HG02973 (cell line): Measurements from ENCODE around the gene AKT2.

Experiments used
- ATAC-seq: cut with Tn5 transposase; IDR thresholded peaks from one replicate; pipeline ENCODE4 v1.9.1; 2021; ENCODE audit warnings: moderate library complexity; ENCODE audit not compliant: unreplicated experiment

Gene AKT2

DNA sequence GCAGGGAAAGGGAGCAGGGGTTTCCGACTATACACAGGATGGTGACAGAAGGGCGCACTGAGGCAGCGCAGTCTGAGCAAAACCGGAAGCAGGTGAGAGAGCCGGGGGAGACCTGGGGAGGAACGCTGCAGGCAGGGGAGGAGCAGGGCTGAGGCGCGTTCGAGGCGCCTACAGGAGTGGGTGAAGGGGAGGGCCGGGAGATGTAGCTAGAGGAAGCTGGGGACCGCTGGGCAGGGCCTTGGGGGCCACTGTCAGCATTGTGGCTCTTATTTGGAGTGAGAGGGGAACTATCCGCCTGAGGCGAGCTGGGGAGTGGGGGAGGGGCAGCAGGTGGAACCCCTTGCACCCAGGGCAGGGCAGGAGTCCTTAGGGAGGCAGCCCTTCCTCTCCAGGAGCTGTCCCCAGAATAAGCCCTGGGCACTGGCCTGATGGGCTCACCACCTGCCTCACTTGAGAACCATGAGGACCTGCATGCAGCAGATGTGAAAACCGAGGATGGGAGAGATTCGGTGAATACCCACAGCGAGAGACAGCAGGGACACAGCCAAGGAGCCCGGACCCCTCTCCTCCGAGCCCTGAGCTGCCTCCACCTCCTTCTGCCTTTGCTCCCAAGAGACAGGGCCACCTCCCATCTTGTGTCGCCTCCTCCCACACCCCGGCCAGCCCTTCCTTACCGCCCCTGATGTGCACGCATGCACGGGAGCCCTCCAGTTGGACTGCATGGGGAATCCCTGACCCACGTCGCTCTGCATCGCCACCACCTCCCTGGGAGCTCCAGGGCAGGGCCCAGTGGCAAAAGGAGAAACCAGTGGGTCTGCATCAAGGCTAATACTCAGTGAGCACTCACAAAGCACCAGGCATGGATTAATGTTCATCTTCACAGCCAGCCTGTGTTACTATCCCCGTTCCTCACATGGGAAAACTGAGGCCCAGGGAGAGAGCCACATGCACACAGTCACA lies 10.3 kb downstream of the AKT2 start:
- ATAC-seq, result no peak

DNA sequence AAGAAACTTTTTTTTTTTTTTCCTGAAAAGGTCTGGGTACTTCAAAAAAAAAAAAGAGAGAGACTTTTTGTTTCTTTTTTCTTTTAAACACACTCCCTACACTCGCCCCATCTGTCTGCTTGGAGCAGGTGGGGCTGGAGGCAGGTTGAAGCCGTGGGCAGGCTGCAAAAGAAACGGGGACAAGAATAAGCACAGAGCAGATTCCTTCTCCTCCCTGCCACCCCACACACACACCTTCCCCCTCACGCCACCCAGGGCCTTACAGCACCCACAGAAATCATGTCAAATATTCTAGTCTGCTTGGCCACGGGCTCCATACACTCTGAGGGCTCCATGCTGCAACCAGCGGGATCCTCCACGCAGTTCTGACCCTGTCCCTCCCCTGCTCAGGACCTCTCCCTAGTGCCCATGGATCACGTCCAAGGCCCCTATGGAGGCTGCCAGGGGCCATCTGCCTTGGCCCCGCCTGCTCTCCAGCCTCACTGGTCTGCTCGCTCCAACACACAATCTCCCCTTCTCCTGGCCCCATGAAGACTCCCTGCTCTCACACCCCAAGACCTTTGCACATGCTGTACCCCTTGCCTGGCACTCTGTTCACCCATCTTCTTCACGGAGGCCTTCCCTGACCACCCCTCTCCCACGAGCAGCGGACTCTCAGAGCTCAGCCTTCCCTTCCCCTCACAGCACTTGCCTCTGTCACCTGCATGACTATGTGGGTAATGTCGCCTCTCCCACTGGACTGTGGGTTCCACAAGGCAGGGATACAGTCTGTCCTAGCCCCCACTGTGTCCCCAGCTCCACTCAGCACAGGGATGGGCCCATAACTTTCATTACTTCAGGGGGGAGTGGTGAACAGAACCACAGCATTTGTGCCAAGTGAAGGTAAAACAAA lies 11.4 kb downstream of the AKT2 start:
- ATAC-seq, result no peak

DNA sequence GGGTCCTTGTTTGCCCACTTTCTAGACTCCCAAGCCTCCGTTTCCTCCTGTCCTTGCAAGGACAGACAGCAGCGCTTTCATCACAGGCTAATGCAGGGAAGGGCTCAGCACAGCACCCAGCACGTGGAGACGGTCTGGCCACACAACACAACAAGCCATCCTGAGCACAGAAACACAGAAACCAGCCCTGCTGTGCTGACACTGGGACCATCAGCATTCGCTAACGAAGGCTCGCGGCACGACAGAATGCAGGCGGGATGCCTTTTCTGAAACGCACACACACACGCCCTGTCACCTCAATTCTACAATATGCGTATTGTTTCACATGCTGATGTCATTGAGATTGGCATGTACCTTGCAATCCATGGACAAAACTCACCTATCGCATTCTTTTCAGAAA lies 12.9 kb downstream of the AKT2 start:
- ATAC-seq, result no peak

DNA sequence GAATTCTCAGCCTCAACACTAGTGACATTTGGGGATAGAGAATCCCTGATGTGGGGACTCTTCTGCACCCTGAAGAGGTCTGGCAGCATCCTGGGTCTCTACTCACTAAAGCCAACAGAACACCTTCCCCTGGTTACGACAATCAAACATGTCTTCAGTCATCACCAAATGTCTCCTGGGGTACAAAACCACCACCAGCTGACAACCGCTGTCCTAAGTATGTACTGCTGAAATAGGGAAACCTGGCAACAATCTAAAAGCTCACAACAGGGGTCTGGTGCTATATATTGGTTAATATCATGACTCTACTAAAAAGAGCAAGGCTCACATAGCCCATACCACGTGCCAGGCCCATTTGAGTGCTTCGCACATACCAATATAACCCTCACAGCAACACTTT lies 13.4 kb downstream of the AKT2 start:
- ATAC-seq, result no peak

DNA sequence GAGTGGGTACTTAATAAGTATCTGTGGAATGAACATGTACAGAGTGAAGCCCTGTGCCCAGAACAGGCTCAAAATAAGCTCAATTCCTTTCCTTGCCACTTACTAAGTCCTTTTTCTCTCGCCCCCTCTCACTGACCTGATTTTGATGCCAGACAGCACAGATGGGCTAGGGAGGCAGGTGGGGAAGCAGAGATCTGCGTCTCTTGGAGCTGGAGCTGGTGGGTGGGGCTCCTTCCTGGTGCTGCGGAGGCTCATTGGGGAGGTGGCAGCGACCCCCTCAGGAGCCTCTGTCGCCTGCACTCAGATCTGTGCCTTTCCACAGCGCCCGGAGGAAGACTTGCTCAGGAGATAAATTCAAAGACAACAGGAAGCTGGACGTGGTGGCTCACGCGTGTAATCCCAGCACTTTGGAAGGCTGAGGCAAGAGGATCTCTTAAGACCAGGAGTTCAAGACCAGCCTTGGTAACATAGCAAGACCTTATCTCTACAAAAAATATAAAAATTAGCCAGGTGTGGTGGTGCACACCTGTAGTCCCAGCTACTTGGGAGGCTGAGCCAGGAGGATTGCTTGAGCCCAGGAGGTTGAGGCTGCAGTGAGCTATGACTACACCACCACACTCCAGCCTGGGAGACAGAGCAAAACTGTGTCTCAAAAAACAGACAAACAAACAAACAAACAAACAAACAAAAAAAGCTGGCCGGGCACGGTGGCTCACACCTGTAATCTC lies 14.6 kb downstream of the AKT2 start:
- no peak for ATAC-seq

DNA sequence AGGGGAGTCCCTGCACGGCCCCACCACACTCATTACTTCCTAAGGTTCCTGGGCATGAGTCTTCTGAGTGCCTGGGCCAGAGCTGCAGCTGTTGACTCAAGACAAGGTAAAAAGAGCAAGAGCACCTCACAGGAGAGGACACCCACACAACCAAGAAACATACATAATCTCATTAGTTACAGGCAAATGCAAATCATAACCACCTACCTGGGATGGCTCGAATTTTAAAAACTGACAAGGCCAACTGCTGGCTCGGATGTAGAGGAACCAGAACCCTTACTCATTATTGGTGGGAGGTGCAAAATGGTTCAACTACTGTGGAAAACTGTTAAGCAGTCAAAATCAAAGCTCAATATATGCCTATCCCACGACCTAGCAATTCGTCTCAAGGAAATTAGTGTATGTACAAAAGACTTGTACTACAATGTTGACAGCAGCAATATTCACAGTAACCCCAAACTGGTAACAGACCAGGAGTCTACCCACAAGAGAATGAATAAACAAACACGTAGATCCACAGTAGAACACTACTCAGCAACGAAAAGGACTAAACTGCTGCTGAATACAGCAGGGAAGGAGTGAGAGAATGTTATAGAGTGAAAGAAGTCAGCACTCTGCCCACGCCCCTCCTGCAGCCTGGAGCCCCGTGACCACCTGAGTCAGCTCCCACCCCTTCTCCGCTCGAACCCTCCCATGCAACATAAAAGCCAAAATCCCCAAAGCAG lies 15.8 kb downstream of the AKT2 start:
- no peak for ATAC-seq

DNA sequence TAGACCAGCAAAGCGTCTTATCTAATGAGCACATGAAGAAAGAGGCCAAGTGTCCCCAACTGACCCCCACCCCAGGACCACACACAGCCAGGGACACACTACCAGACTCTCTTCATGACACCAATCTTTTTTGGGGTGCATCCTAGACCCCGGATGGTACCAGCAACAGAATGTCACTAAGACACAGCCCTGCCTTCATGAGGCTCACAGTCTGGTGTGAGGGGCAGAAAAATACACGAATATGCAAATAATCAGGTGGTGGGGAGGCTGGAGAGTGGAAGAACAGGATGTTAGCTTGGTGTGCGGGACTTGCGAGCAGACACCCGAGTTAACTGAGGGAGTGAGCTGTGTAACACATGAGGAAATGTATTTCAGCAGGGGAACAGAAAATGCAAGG lies 17.5 kb downstream of the AKT2 start:
- no peak for ATAC-seq

DNA sequence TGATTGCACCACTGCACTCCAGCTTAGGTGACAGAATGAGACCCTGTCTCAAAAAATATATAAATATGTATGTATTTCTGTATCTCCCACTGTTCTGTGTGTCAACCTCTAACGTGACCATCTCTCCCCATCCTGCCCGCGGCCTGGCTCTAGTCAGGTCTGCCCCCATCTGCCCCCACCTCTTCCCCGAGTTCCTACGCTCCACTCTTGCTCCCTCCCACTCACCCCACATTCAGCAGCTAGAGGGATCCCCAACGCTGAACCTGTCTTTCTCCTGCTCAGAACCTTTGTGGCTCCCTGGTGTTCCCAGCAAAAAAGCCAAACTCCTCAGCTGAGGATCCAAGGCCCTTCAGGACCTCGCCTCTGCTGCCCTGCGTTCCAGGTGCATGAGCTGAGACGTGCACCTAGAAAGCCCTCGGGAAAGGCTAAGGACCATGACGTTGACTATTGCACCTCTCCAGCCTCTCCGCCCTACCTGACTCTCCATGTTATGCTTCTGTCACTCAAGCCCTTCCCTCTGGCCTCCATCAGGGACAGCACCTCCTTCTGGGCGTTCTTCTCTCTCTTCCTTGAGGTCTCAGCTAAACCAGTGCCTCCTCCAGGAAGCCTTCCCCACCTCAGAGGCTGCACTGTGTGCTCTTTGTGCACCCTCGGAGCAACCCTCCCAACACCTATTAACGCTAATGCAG lies 18.1 kb downstream of the AKT2 start:
- no peak for ATAC-seq

DNA sequence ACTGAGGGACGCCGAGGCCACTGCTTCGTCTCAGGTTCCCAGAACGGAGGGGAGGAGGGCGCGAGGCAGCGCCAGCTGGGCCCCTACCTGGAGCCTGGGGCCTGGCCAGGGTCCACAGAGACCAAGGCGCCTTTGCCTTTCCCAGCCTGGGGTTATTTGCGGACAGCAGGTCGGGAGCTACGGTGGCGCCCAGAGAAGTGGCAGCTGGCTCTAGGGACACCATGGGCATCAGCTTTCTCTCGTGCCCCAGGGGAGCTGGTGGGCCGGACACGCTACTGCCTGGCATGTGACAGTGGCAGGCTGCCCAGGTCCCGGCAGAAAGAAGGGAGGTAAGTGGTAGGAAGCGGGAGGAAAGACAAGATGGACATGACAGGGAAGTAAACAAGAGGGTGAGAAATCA lies 19.0 kb downstream of the AKT2 start:
- no peak for ATAC-seq

DNA sequence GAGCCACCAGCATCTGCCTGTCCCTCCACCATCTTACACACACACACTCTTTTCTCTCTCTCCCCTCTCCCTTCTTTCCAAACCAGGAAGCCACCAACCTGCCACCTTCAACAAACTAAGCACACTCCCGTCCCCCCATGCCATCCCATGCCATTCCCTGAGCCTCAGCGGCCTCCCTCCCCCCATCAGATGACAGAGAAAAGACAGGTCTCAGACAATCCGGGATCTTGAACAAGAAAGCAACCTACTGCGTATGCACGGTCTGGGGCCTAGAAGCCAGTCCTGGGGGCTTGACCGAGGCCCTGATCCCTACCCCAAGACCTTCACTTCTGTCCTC lies 19.4 kb downstream of the AKT2 start:
- ATAC-seq, result no peak

DNA sequence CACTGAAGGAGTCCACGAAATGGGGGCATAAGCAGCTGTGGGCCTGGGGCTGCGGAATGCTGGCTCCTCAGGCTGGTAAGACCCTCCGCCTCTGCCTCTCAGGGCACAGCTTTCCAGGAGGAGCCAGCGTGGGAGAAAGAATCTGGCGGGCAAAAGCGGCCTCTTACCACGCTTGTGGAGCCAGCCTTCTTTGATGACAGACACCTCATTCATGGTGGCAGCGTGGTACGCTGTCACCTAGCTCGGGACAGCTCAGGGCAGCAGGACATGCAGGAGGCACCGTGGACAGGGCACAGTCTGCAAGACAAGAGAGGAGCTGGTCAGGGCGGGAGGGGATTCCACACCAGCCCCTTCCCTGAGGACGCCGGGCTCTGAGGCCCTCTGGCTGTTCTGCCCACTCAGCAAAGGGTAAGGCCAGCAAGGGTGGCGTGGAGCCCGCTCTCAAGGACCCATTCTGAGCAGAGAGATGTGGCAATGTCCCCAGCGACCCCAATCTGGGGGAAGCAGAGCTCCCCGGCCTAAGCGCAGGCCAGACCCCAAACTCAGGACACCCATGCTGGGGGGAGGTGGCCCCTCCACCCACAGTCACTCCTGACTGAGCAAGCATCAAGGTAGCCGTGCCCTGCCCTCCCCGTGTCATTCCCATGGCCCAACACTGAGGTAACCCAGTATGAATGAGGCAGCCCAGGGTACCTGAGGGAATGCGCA lies 19.9 kb downstream of the AKT2 start:
- no peak for ATAC-seq

DNA sequence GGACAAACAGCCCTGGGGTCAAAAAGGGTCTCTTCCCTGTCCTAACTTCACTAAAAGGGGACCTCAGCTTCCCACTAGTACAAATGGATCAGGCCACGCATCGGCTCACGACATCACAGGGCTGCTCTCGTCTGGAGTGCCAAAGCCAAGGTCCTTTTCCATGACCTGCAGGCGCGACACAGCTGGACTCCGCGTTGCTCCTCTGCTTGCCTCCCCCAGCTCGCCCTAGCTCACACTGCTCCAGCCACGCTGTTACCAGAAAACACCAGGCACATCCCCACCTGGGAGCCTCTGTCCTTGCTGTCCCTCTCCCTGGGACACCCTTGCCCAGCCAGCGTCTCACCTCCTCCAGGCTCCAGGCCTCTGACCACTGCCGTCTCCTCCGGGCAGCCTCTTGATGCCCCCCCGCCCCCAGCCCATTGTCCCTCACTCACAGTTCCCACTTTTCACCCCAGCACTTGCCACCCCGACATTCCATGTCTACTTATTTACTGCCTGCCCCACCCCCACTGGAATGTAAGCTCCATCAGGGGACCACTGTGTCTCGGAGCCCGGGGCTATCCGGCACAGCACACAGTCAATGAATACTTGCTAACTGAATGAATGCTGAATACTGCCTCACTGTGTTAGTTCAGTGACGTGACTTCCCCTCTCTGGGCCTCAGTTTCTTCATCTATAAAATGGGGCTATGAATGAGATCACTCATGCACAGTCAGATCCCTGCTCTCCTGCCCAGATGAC lies 20.7 kb downstream of the AKT2 start:
- ATAC-seq, result no peak

DNA sequence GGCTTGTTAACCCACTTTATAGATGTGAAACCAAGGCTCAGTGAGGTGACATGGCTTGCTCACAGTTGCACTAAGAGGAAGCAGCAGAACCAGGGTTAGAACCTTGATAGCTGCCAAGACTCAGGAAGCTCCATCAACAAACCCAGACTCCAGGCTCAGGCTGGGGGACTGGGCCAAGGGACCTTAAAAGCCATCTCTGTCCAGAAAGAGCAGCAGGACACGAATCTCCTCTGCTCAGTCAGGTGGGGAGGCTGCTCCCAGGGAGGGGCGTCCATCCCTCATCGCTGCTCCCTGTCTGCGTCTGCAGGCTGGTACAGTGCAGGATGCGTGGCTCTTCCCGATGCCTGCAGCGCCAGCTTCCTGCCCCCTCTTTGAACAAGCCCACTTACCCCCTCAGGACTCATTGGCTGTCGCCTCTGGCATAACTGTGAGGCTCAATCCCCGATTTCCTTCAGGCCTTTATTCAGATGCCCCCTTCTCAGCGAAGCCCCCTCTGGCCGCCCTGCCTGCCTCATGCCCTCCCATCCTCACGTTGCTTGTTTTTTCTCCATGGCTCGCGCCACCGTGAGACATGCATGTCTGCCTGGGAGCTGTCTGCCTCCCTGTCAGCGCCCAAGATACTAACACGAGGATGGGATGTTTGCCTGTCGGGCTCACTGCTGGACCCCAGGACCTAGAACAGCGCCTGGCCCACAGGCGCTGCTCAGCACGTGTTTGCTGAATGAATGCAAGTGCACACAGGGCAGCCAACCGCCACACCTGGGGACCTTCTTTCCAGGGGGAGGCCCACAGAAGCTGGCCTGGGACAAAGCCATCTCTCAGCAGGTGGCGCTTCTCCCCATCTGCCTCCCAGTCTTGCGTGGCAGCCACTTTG lies 21.5 kb downstream of the AKT2 start:
- no peak for ATAC-seq

DNA sequence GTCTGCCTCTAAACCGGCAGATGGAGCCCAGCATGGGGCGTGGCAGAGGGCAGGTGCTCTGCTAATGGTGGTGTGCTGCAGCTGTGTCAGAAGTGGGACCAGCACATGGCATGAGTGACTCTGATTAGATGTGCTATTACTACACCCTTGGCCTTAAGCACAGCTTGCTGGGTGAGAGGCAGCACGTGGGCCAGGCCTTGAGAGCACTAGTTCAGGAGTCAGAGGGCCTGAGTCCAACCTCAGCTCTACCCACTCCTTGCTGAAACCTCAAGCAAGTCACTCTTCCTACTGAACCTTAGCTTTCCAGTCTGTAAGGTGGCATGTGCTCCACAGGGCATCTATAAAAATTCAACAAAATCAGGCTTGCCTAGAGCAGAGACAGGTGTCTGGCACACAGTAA lies 22.7 kb downstream of the AKT2 start:
- ATAC-seq, result no peak

DNA sequence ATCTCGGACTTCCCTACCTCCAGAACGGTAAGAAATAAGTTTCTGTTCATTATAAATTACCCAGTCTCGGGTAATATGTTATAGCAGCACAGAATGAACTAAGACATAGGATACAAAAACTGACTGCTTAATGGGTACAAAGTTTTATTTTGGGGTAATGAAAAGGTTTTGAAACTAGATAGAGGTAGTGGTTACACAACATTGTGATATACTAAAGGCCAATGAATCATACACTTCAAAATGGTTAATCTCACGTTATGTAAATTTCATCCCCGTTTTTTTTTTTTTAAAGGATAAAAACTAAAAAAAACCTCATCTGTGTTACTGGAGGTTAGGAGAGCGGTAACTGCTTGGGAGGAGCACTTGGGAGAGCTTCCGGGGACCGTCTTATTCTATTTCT lies 23.5 kb downstream of the AKT2 start:
- no peak for ATAC-seq

DNA sequence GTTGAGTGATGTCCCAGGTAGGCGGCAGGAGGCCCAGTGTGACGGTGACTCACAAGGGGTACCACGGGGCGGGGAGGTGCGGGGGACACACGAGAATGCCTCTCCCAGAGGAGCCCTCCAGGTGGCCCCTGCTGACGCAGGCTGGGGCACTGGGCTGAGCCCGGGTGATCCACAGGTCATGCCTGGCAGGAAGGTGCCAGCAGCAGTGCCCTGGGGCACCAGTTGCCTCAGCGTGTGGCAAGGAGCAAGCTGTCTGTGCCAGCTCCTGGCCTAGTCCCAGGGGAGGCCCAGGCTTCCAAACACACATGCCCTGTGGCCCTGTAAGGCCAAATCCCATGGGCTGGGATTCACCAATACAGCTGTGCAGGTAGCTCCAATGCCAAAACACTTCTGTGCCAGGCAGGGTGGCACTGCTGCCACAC lies 28.0 kb downstream of the AKT2 start:
- ATAC-seq, result no peak

DNA sequence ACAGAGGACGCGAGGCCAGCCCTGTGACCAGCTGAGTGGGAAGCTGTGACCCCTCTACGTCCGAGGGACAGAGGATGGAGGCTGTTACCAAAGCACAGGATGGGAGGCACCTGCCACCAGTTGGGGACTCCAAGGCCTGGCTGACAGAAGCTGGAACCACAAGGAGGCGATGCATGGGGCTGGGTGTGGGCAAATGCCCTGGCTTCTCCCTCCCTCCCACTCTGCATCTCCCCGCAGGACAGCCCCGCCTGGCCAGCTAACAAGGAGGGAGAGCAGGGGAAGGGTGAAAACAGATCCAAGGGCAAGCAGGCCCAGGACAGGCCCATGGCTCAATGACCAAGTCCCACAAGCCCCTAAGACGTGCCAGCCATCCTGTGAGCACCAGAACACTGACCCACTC lies 28.6 kb downstream of the AKT2 start:
- ATAC-seq, result no peak

DNA sequence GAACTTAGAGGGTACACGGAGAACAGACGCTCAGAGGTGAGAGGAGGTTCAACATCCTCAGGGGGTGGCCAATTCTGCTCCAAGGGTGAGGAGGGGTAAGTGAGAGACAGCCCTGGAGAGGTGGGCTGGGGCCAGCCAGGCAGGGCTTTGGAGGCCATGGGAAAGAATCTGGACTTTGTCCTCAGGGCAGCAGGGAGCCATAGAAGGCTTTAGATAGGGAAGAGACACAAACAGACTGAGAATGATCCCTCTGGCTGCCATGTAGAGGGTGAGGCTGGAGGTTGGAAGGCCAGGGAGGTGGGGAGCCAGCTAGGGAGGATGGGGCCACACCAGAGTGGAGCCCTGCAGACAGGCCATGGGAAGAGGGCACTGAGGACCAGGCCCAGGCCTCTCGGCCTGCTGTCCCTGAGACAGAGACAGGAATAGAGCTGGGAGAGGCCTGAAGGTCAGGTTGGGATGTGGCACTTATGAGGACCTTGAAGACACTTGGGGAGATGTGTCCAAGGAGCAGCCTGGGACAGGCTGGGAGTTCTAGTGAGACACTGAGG lies 29.5 kb downstream of the AKT2 start:
- ATAC-seq, result no peak
